Hepatocyte (in vitro differentiated cells): ENCODE data around the gene STX8.

Experiments used
- CTCF ChIP-seq: fragments of 200-600 bp; sonication (generic); IDR thresholded peaks from 2 replicates; pipeline ENCODE4 v1.5.1; 2016; ENCODE audit warnings: antibody characterized with exemption, mild to moderate bottlenecking; ENCODE audit not compliant: poor library complexity
- EZH2 ChIP-seq: fragments of 200-600 bp; sonication (generic); IDR thresholded peaks from 2 replicates; pipeline ENCODE4 v1.6.1; 2016; ENCODE audit warnings: antibody characterized with exemption, mild to moderate bottlenecking, borderline replicate concordance
- EZH2phosphoT487 ChIP-seq: fragments of 200-600 bp; sonication (generic); IDR thresholded peaks from one replicate; pipeline ENCODE4 v1.6.1; 2018; ENCODE audit warnings: antibody characterized with exemption, mild to moderate bottlenecking, low read depth, moderate library complexity; ENCODE audit not compliant: unreplicated experiment, severe bottlenecking

- TF ChIP-seq CTCF (no peak), EZH2 (no peak), EZH2phosphoT487 (no peak)
These were observed 214.9 kb downstream of the STX8 start for GRCh38 chr17:9360677-9361081.
